Fibroblast of mammary gland (primary cell): ENCODE measurements around the gene ICAM2.

ENCODE experiments used
- DNase-seq: peaks from one replicate; pipeline ENCODE4 v3.0.0-alpha.2; 2010; ENCODE audit warnings: low read depth
- H3K4me3 ChIP-seq: 2 replicates; pipeline ENCODE4 v1.5.1; 2011; ENCODE audit warnings: low read depth, mild to moderate bottlenecking, low read length, moderate library complexity; ENCODE audit not compliant: control insufficient read depth
- TF ChIP-seq, protein P1 (sequence below): conservative IDR thresholded peaks from 2 replicates; pipeline ENCODE4 v1.5.1; 2011; ENCODE audit warnings: low read depth, low read length, inconsistent platforms; ENCODE audit not compliant: control insufficient read depth, insufficient read depth

ICAM2 gene

GRCh38 chr17:63956296-63956920 lies 64.0 kb downstream of the ICAM2 start:
- H3K4me3 ChIP-seq, result no peak overlapping the region
- TF ChIP-seq, protein P1, sequence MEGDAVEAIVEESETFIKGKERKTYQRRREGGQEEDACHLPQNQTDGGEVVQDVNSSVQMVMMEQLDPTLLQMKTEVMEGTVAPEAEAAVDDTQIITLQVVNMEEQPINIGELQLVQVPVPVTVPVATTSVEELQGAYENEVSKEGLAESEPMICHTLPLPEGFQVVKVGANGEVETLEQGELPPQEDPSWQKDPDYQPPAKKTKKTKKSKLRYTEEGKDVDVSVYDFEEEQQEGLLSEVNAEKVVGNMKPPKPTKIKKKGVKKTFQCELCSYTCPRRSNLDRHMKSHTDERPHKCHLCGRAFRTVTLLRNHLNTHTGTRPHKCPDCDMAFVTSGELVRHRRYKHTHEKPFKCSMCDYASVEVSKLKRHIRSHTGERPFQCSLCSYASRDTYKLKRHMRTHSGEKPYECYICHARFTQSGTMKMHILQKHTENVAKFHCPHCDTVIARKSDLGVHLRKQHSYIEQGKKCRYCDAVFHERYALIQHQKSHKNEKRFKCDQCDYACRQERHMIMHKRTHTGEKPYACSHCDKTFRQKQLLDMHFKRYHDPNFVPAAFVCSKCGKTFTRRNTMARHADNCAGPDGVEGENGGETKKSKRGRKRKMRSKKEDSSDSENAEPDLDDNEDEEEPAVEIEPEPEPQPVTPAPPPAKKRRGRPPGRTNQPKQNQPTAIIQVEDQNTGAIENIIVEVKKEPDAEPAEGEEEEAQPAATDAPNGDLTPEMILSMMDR, result no peak
- peak; percentile 52 for DNase-seq

GRCh38 chr17:63955791-63956190 lies 64.6 kb downstream of the ICAM2 start:
- DNase-seq, result no peak
- no peak overlapping the region for H3K4me3 ChIP-seq
- TF ChIP-seq, protein P1, result no peak

- no peak overlapping the region for H3K4me3 ChIP-seq
- no peak for DNase-seq
- TF ChIP-seq, protein P1, result no peak
These were observed 65.2 kb downstream of the ICAM2 start for GRCh38 chr17:63955232-63955631.

- no peak overlapping the region for H3K4me3 ChIP-seq
- TF ChIP-seq, protein P1, result no peak
- no peak for DNase-seq
These were observed 65.9 kb downstream of the ICAM2 start for GRCh38 chr17:63954402-63955063.
